Thymus (tissue), 11 donors: ENCODE measurements around the gene TNNT3. TPM values are rescaled to one million over a fixed set of nuclear protein-coding genes. Genes with fewer than 3 reads are reported as not detected.

Experiments used
- DNase-seq, 9 donors: peaks; one replicate each; pipeline ENCODE4 v3.0.0-alpha.2; 2013; ENCODE audit warnings: low spot score in 9 of 9, low read depth in 6 of 9, missing footprints in 1 of 9
- H3K27ac ChIP-seq, 2 donors: one replicate each; pipeline ENCODE4 v1.5.1; 2013; ENCODE audit warnings: control low read depth in 1 of 2, low read depth in 1 of 2, low read length in 1 of 2, mild to moderate bottlenecking in 1 of 2, moderate library complexity in 1 of 2
- H3K27me3 ChIP-seq, 2 donors: one replicate each; pipeline ENCODE4 v1.5.1; 2013; ENCODE audit warnings: low read length in 1 of 2; ENCODE audit not compliant: control insufficient read depth in 2 of 2, insufficient read depth in 1 of 2
- H3K36me3 ChIP-seq, 2 donors: one replicate each; pipeline ENCODE4 v1.5.1; 2013; ENCODE audit warnings: low read length in 1 of 2, mild to moderate bottlenecking in 1 of 2, moderate library complexity in 1 of 2; ENCODE audit not compliant: control insufficient read depth in 2 of 2, insufficient read depth in 2 of 2
- H3K4me1 ChIP-seq, 2 donors: one replicate each; pipeline ENCODE4 v1.5.1; 2013; ENCODE audit warnings: low read length in 2 of 2; ENCODE audit not compliant: control insufficient read depth in 2 of 2, insufficient read depth in 2 of 2
- H3K4me3 ChIP-seq, 2 donors: one replicate each; pipeline ENCODE4 v1.5.1; 2013; ENCODE audit warnings: low read length in 2 of 2, control low read depth in 1 of 2, mild to moderate bottlenecking in 1 of 2
- H3K9me3 ChIP-seq, 2 donors: one replicate each; pipeline ENCODE4 v1.5.1; 2013; ENCODE audit warnings: low read length in 1 of 2, mild to moderate bottlenecking in 1 of 2; ENCODE audit not compliant: control insufficient read depth in 2 of 2, insufficient read depth in 1 of 2
- WGBS: extraction: QIAGEN DNeasy Blood & Tissue Kit; methylation state at CpG from one replicate; pipeline ENCODE4 v1.1.7; 2013; 5-methylcytosine and 5-hydroxymethylcytosine counted together
- polyA plus RNA-seq: library from polyadenylated mRNA; stranded (reverse); fragments of 200-250 nt; gene quantifications from one replicate; pipeline ENCODE4 v1.2.3, GENCODE V29; 2013
- total RNA-seq: library from RNA; stranded (reverse); fragments of 120-200 nt; gene quantifications from one replicate; pipeline ENCODE4 v1.2.4, GENCODE V29; 2013
- donor health status: healthy.

Gene TNNT3
- total and polyA plus RNA-seq, 2 donors: 15.8 to 44.9 TPM

DNA sequence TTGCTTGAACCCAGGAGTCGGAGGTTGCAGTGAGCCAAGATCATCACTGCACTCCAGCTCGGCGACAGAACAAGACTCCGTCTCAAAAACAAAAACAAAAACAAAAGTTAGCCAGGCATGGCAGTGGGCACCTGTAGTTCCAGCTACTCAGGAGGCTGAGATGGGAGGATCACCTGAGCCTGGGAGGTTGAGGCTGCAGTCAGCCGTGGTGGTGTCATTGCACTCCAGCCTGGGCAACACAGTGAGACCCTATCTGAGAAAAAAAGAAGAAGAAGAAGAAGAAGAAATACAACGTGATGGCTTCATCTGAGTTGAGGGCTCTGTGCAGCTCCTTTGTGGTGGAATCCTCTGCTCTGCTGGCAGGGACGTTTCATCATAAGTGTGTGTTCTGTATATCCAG is 10.0 kb upstream of the TNNT3 start:
- H3K27ac ChIP-seq: no peak overlapping the region
- 95% methylated on average over 7 of the region's 7 CpGs for WGBS
- no peaks in the 10 kb centered on the region for H3K36me3 ChIP-seq
- no peaks in the 10 kb centered on the region for H3K27me3 ChIP-seq
- DNase-seq: no peak
- no peaks in the 10 kb centered on the region for H3K9me3 ChIP-seq
- H3K4me3 ChIP-seq: no peak overlapping the region
- H3K4me1 ChIP-seq: peaks cover 0 to 3% of the 10 kb centered on the region in 2 donors

DNA sequence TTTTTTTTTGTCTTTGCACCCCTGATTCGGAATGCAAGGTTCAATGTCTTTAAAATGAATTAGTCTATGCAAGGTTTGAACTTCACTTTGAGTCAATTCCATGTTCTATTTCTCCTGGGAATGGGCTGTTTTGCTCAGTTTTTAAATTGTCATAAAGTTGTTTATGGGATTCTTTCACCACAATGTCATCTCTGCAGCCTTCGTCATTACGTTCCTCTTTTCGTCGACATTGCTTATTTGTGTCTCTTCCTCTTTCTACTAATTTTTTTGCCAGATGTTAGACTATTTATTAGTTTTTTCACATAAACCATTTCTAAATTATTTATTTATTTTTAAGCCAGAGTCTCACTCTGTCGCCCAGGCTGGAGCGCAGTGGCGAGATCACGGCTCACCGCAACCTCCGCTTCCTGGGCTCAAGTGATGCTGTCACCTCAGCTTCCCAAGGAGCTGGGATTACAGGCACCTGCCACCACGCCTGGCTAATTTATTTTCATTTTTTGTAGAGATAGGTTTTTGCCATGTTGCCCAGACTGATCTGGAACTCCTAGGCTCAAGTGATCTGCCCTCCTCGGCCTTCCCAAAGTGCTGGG is 7.1 kb upstream of the TNNT3 start:
- WGBS: 78% methylated on average over 13 of the region's 13 CpGs
- DNase-seq: no peak
- H3K36me3 ChIP-seq: no peaks in the 10 kb centered on the region
- no peak overlapping the region for H3K27ac ChIP-seq
- no peaks in the 10 kb centered on the region for H3K9me3 ChIP-seq
- H3K27me3 ChIP-seq: no peaks in the 10 kb centered on the region
- no peak overlapping the region for H3K4me3 ChIP-seq
- no peaks in the 10 kb centered on the region for H3K4me1 ChIP-seq

DNA sequence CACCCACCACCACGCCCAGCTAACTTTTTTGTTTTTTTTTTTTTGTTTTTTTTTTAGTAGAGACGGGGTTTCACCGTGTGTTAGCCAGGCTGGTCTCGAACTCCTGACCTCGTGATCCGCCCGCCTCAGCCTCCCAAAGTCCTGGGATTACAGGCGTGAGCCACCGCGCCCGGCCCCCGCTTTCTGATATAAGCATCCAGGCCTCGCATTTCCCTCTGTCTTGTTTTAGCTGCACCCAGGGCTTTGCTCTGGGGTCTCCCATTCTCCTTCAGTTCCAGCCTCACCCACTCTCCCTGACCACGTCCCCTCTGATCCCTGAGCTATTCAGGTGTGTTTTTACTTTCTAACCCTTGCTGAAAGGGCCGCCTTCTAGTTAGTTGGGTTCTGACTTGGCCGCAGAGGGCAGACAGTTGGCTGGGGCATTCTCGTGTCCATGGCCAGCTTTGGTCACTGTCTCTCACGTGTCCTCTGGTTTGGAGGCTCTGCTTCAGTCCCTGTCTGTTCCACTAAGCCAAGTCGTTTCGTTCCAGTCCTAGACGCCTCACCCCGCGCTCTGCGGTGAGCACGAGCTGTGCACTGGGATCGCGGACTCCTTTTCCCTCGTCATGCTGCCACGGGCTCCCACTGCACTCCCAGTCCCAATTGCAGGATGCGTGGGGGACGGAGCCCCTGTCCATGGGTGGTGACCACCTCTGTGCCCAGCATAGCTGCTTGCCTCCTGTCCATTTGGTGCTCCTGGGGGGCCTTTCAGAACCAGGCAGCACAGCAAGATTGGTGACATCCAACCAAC is 6.0 kb upstream of the TNNT3 start:
- no peak for DNase-seq
- whole genome bisulfite sequencing: 98% methylated on average over 31 of the region's 31 CpGs

DNA sequence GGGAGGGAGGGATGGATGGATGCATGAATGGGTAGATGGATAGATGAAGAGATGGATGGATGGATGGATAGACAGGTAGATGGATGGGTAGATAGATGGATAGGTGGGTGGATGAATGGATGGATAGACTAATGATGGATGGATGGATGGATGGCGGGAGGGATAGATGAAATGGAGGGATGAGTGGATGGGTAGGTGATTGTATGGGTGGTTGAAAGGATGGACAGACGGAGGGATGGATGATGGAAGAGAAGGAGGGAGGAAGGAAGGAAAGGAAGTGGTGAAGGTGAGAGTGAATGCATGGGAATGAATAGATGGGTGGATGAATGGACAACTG is 3.7 kb upstream of the TNNT3 start:
- 95% methylated on average over 2 of the region's 2 CpGs for WGBS
- no peaks in the 10 kb centered on the region for H3K27me3 ChIP-seq
- no peak overlapping the region for H3K27ac ChIP-seq
- no peaks in the 10 kb centered on the region for H3K36me3 ChIP-seq
- no peaks in the 10 kb centered on the region for H3K4me1 ChIP-seq
- H3K9me3 ChIP-seq: no peaks in the 10 kb centered on the region
- no peak for DNase-seq
- H3K4me3 ChIP-seq: no peak overlapping the region

More for the DNA sequence above, 6.0 kb upstream of the TNNT3 start:
- no peak overlapping the region for H3K27ac ChIP-seq
- H3K4me3 ChIP-seq: no peak overlapping the region
- no peaks in the 10 kb centered on the region for H3K9me3 ChIP-seq
- H3K4me1 ChIP-seq: no peaks in the 10 kb centered on the region
- H3K36me3 ChIP-seq: no peaks in the 10 kb centered on the region
- H3K27me3 ChIP-seq: no peaks in the 10 kb centered on the region

DNA sequence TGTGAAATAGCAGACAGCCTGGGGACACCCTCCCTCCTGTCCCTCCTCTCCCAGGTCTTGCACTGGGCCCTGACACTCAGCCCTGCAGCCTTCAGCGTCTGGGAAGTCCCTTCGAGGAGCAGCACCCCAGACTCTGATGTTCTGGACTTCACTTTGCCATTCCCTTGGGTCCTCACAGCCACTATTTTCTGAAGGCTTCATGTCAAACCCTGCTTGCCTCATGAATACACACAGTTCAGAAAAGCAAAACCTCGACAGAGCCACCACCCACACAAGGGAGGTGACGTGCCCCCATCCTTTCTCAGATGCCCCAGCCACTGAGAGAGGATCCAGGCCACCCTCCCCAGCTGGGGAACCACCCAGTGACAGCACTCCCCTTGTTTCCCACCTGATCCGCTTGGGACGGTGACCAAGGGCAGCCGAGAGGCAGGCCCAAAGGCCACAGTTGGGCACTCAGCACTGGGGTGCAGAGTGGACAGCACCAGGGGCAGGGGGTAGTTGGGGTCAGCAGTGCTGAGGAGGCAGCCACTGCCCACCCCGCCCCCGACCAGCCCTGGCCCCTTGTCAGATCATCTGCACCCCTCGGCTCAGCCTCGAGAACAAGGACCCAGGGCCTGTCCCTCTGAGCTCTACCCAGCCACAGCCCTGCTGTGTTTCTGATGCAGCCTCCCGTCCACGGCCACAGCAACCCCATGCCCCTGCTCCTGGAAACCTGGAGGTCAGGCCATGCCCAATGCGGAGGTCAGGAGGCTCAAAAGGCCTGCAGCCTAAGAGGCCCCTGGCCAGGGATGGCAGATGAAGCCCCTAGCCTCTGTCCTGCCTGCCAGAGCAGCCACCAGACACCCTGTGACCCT is 3.1 kb upstream of the TNNT3 start:
- Histone ChIP-seq H3K4me3 (no peak overlapping the region), H3K27me3 (no peaks in the 10 kb centered on the region), H3K36me3 (no peaks in the 10 kb centered on the region), H3K27ac (no peak overlapping the region), H3K4me1 (no peaks in the 10 kb centered on the region), H3K9me3 (no peaks in the 10 kb centered on the region)
- WGBS: 90% methylated on average over 14 of the region's 14 CpGs
- DNase-seq: no peak

DNA sequence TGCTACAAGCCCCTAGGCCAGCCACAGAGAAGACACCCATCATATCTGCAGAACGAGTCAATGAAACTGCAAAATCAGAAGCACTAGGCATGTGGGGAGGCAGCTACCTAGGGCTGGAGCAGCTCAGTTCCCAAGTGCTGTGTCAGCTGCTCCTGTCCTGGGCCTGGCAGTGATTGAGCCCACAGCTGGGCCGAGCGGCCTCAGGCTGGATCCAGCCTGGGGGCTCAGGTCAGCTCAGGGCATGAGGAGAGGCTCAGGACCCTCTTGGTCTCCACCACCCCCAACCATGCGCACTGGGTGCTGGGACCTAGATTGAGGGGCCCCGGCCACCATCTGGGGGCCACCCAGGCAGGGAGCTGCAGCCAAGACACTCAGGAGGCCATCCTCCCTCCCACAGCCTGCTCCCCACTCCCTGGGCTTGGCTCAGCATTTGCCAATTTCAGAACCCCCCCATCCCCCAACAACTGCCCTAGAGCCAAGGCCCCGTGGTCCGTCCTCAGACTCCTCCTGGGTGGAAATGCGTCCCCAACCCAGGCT is 2.4 kb upstream of the TNNT3 start:
- WGBS: 87% methylated on average over 8 of the region's 8 CpGs

GRCh38 chr11:1917523-1918435 is 1.7 kb upstream of the TNNT3 start:
- 82% methylated on average over 34 of the region's 34 CpGs for WGBS
- no peak overlapping the region for H3K27ac ChIP-seq
- H3K4me1 ChIP-seq: peaks cover 3 to 8% of the 10 kb centered on the region in 2 donors
- no peaks in the 10 kb centered on the region for H3K27me3 ChIP-seq
- no peaks in the 10 kb centered on the region for H3K36me3 ChIP-seq
- H3K9me3 ChIP-seq: no peaks in the 10 kb centered on the region
- no peak overlapping the region for H3K4me3 ChIP-seq
- no peak for DNase-seq

More for the DNA sequence above, 2.4 kb upstream of the TNNT3 start:
- no peak for DNase-seq
- Histone ChIP-seq H3K36me3 (no peaks in the 10 kb centered on the region), H3K27ac (no peak overlapping the region), H3K4me3 (no peak overlapping the region), H3K9me3 (no peaks in the 10 kb centered on the region), H3K27me3 (no peaks in the 10 kb centered on the region), H3K4me1 (peaks cover 0 to under 1% of the 10 kb centered on the region in 2 donors)

DNA sequence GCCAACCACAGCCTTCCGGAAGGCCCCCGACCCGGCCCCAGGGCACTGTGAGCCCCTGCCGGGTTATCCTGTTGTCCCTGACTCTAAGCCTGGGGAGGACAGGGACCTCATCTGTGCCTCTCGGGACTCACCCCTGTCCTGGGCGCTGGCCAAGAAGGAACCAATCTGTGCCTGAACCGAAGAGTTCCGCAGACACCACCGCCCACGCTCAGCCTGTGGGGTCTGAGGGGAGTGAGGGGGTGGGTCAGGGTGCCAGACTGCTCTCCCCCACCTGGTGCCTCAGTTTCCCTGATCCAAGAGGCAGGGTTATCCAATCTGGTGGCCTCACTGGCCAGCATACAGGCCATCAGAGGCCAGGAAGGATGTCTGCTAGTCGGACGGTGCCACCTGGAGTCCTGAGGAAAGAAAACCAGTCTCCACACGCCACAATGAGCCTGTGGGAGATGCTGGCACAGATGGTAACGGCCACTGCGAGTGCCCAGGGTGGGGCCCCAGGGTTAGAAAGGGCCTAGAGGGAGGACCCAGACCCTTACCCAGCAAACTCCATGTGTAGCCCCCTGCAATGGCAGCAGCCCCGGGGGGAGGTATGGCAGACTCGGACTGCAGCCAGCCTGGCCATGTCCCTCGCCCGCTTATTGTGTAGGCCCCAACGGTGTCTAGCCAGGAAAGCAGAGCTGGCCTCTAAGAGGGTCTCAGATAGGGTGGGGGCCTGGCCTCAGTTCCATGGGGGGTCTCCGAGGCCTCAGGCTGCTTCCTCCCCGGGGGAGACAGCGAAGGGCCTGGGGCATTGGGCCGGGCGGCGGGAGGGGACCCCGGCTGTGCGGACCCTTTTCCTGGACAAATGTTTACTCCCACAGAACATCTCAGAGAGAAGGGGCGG is 827 bp upstream of the TNNT3 start:
- WGBS: 92% methylated on average over 29 of the region's 29 CpGs
- Histone ChIP-seq H3K4me3 (no peak overlapping the region), H3K27ac (no peak overlapping the region), H3K27me3 (no peaks in the 10 kb centered on the region), H3K4me1 (peaks cover 4 to 15% of the 10 kb centered on the region in 2 donors), H3K36me3 (no peaks in the 10 kb centered on the region), H3K9me3 (no peaks in the 10 kb centered on the region)
- DNase-seq: no peak
